GM21528 (cell line): Measurements from ENCODE around the gene SCAMP5.

Experiments
- ATAC-seq: cut with Tn5 transposase; IDR thresholded peaks from one replicate; pipeline ENCODE4 v1.9.1; 2021; ENCODE audit warnings: mild to moderate bottlenecking, moderate library complexity; ENCODE audit not compliant: unreplicated experiment, low FRiP score

SCAMP5 gene

GRCh38 chr15:75019916-75020315 lies 24.6 kb downstream of the SCAMP5 start:
- ATAC-seq, result no peak

GRCh38 chr15:75021341-75021740 lies 26.0 kb downstream of the SCAMP5 start:
- no peak for ATAC-seq

GRCh38 chr15:75022783-75023180 lies 27.4 kb downstream of the SCAMP5 start:
- no peak for ATAC-seq

DNA sequence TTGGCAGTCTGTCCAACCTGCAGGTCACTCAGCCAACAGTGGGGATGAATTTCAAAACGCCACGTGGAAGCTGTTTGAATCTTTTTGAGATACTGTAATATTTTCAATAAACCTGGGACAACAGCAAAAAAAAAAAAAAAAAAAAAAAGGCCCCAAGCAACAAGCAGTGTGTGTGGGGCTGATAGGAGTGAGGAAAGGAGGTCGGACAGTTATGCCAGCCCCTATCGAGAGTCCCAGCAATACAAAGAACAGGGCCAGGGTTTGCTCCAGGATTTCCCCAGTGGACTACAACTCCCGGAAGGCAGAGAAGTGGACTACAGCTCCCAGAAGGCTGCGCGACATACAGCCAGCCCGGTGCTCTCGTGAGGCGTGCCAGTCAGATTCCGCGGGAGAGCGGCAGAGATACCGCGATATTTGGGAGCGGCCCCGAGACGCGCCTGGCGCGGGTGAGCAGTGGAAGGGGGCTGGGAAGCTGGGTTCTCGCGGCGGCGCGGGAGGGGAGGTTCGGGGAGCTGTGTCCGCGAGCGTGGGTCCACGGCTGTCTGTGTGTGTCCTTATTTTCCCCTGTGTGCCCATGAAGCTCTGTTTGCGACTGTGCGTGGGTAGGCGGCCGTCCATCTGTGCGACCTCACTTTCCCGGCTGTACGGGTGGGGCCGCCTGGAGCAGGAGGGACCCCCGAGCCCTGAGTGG lies 28.0 kb downstream of the SCAMP5 start, which contains the start of gene PPCDC:
Gene PPCDC, plus strand, starts transcription at position 410 of the 691 bp plus-strand sequence. CDS start 4,729 bp downstream, outside the sequence.
- ATAC-seq, result peak; percentile 88

GRCh38 chr15:75023872-75024636 lies 28.7 kb downstream of the SCAMP5 start:
- ATAC-seq, result no peak

DNA sequence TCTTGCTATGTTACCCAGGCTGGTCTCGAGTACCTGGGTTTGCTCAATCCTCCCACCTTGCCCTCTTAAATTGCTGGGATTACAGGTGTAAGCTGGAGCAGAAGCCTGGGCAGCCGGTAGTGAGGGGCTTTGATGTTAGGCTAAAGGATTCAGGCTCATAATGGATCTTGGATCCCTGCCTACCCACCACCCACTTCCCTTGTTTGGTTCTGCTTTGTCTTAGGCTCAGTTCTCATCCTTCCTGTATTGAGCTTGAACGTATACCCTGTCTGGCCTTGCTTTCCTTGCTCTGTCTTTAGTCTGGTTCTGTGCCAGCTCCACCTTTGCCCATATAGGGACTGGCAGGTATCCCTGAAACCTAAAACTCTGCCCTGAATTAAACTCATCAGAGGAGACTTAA lies 29.7 kb downstream of the SCAMP5 start:
- ATAC-seq, result no peak

- ATAC-seq, result no peak
These were observed 30.3 kb downstream of the SCAMP5 start for GRCh38 chr15:75025548-75026260.

DNA sequence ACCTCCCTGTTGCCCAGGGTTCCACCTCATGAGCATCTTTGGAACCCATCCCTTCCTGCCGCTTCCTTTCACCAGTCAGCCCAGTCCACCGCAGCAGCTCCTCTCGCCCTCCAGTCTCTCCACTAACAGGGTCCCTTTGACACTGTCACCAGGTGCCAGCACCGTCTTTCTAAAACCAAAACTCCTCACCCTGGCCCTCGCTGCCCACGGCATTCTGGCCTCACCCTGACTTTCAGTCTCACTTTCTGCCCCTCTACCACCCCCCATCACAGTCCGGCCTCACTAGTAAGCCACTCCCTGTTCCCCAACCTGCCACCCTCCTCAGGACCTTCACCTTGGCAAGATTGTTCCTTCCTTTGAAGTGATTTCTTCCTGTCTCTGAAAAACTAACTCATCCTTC lies 32.2 kb downstream of the SCAMP5 start:
- no peak for ATAC-seq

GRCh38 chr15:75028991-75029377 lies 33.6 kb downstream of the SCAMP5 start:
- no peak for ATAC-seq

- ATAC-seq, result no peak
These were observed 34.1 kb downstream of the SCAMP5 start for GRCh38 chr15:75029378-75030022.

DNA sequence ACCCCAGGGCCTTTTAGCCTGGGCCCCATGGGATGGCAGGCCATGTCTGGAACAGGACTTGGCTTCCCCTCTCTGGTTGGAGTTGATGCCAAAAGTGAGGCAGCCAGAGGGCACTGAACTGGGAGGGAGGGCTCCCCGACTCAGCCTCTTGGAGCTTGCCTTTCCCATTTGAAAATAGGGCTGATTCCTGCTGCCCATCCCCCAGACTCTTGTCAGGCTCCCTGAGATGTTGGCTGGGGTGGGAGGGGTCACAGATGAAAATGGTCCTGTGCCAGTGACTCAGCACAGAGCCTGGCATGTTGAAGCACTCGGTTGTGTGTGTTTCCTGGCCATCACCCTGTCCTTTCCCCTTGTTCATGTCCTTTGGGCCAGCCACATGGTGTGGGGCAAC lies 34.7 kb downstream of the SCAMP5 start:
- ATAC-seq, result no peak

DNA sequence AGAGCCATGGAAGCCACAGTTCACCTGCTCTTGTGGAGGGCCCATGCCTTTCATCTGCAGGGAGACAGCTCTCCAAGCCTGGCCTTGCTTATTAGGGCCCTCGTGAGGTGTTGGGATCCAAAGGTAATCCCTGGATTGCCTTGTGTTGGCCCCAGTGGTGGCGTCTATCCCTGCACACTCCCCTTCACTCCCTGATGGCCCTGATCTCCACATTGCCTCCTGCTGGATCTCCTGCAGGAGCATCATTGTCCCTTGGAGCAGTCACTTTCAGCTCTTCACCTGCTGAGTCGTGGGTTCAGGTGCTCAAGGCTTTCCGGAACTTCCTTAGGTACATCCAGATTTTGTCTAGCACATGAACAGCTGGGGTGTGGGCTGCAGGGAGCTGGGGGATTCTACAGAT lies 35.1 kb downstream of the SCAMP5 start:
- ATAC-seq, result no peak

GRCh38 chr15:75031848-75032247 lies 36.5 kb downstream of the SCAMP5 start:
- no peak for ATAC-seq

GRCh38 chr15:75032395-75032794 lies 37.0 kb downstream of the SCAMP5 start:
- no peak for ATAC-seq

DNA sequence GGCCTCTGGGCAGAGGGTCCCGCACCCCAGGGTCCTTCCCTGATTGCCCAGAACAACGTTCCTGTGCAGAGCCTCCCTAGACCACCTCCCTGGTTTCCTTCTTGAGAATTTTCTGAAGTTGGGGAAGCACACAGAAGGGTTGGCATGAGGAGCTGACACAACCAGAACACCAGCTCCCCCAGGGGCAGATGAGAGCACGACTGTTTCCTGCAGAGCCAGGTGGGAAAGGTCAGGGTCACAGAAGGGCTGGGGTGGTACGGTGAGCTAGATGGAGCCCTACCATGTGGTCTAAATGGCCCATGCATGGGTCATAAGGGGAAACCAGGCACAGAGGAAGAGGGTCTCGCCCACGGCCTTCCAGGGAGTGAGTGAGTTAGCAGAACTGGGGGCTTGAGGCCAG lies 38.4 kb downstream of the SCAMP5 start:
- no peak for ATAC-seq

DNA sequence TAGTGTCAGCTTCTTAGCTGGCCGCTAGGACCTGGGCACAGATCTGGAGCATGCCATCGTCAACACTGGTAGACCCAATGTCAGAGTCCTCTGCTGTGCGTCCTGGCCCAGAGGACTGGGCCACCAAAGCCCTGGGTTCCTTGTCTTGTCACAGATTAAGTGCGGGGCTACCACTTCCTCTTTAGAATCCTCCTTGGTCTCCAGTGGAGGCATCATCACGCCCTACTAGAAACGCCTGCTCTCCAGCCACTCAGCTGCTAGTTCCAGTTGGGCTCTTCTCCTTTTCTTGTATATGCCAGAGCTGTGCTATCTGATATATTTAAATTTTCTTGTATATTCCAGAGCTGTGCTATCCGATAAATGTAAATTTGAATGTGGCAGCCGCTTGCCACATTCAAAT lies 39.3 kb downstream of the SCAMP5 start:
- no peak for ATAC-seq

DNA sequence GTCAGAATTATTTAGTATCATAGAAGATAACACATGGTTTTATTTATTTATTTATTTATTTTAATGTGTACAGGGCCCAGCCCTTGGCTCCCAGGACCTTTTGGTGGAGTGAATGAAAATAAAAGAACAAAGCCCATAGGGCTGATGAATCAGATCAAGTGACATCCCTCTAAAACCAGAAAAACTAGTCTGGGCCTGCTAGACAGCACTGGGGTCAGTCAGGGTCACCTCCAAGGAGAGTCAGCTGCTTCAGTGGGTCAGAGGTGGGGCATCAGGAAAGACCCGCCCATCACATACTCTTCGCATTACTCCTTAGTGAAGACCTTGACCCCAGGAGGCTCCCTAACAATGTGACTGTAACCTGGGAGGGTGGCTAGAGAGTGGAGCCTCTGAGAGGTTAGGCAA lies 40.9 kb downstream of the SCAMP5 start:
- no peak for ATAC-seq

GRCh38 chr15:75037685-75038084 lies 42.3 kb downstream of the SCAMP5 start:
- ATAC-seq, result no peak

- ATAC-seq, result no peak
These were observed 42.9 kb downstream of the SCAMP5 start for GRCh38 chr15:75038231-75038630.

GRCh38 chr15:75042730-75043508 lies 47.6 kb downstream of the SCAMP5 start:
- ATAC-seq, result peak; percentile 73
